GM08714 (cell line): Measurements from ENCODE around the gene APOBEC3A.
"Not testable (repeated sequence)": the region's sequence is repeated elsewhere in the genome, so short reads cannot be mapped to it uniquely, and the experiment has no call there.

Experiments
- H3K4me3 ChIP-seq: fragments of 200-500 bp; sonication (Bioruptor generic); 2 replicates; pipeline ENCODE4 v1.5.1; 2014; ENCODE audit warnings: mild to moderate bottlenecking, low read length, inconsistent platforms
- ZNF274 ChIP-seq: IDR thresholded peaks from 2 replicates; pipeline ENCODE4 v1.6.1; 2012; ENCODE audit warnings: mild to moderate bottlenecking, low read depth, low read length

The APOBEC3A gene

GRCh38 chr22:38963872-38964271, 6.5 kb downstream of the APOBEC3A start:
- H3K4me3 ChIP-seq, result no peak overlapping the region
- TF ChIP-seq ZNF274, result no peak

- no peak for TF ChIP-seq ZNF274
- H3K4me3 ChIP-seq, result no peak overlapping the region
These were observed 6.9 kb downstream of the APOBEC3A start for GRCh38 chr22:38964306-38964705.

GRCh38 chr22:38964989-38965388, 7.6 kb downstream of the APOBEC3A start:
- TF ChIP-seq ZNF274, result no peak
- no peak overlapping the region for H3K4me3 ChIP-seq

- no peak overlapping the region for H3K4me3 ChIP-seq
- TF ChIP-seq ZNF274, result no peak
These were observed 8.4 kb downstream of the APOBEC3A start for GRCh38 chr22:38965614-38966379.

- no peak for TF ChIP-seq ZNF274
- no peak overlapping the region for H3K4me3 ChIP-seq
These were observed 8.9 kb downstream of the APOBEC3A start for GRCh38 chr22:38966380-38966702.

- no peak overlapping the region for H3K4me3 ChIP-seq
- no peak for TF ChIP-seq ZNF274
These were observed 9.5 kb downstream of the APOBEC3A start for GRCh38 chr22:38966942-38967341.

- H3K4me3 ChIP-seq, result no peak overlapping the region
- no peak for TF ChIP-seq ZNF274
These were observed 10.3 kb downstream of the APOBEC3A start for GRCh38 chr22:38967451-38968450.

GRCh38 chr22:38968801-38969200, 11.4 kb downstream of the APOBEC3A start:
- H3K4me3 ChIP-seq, result no peak overlapping the region
- no peak for TF ChIP-seq ZNF274

GRCh38 chr22:38970551-38970950, 13.1 kb downstream of the APOBEC3A start:
- TF ChIP-seq ZNF274, result no peak
- H3K4me3 ChIP-seq, result no peak overlapping the region

GRCh38 chr22:38971202-38971601, 13.8 kb downstream of the APOBEC3A start:
- no peak for TF ChIP-seq ZNF274
- no peak overlapping the region for H3K4me3 ChIP-seq

GRCh38 chr22:38971791-38972190, 14.4 kb downstream of the APOBEC3A start:
- TF ChIP-seq ZNF274, result no peak
- H3K4me3 ChIP-seq, result no peak overlapping the region

GRCh38 chr22:38972558-38972957, 15.1 kb downstream of the APOBEC3A start:
- no peak overlapping the region for H3K4me3 ChIP-seq
- no peak for TF ChIP-seq ZNF274

- no peak for TF ChIP-seq ZNF274
These were observed 16.1 kb downstream of the APOBEC3A start for GRCh38 chr22:38973289-38974169.

GRCh38 chr22:38974170-38974825, 16.9 kb downstream of the APOBEC3A start:
- no peak overlapping the region for H3K4me3 ChIP-seq
- TF ChIP-seq ZNF274, result no peak

More at GRCh38 chr22:38973289-38974169, 16.1 kb downstream of the APOBEC3A start:
- no peak overlapping the region for H3K4me3 ChIP-seq

- TF ChIP-seq ZNF274, result no peak
- H3K4me3 ChIP-seq, result no peak overlapping the region
These were observed 17.4 kb downstream of the APOBEC3A start for GRCh38 chr22:38974826-38975175.

GRCh38 chr22:38977289-38977688, 19.9 kb downstream of the APOBEC3A start:
- not testable (repeated sequence) for H3K4me3 ChIP-seq

GRCh38 chr22:38980587-38980986, 23.2 kb downstream of the APOBEC3A start:
- H3K4me3 ChIP-seq, result not testable (repeated sequence)
